Muscle of leg (tissue), 11 donors: ENCODE results near the gene SORT1. TPM values are rescaled to one million over a fixed set of nuclear protein-coding genes. Genes with fewer than 3 reads are reported as not detected.
"Not testable (repeated sequence)": the region's sequence is repeated elsewhere in the genome, so short reads cannot be mapped to it uniquely, and the experiment has no call there.

ENCODE experiments used
- DNase-seq: peaks from one replicate; pipeline ENCODE4 v3.0.0; 2013
- H3K27ac ChIP-seq: one replicate; pipeline ENCODE4 v1.5.1; 2013; ENCODE audit warnings: mild to moderate bottlenecking, low read length, control low read depth
- H3K27me3 ChIP-seq: one replicate; pipeline ENCODE4 v1.6.1; 2013; ENCODE audit warnings: low read length; ENCODE audit not compliant: control insufficient read depth, insufficient read depth
- H3K36me3 ChIP-seq: one replicate; pipeline ENCODE4 v1.6.1; 2013; ENCODE audit warnings: low read length; ENCODE audit not compliant: control insufficient read depth, insufficient read depth
- H3K4me1 ChIP-seq: one replicate; pipeline ENCODE4 v1.6.1; 2013; ENCODE audit warnings: low read length; ENCODE audit not compliant: control insufficient read depth, insufficient read depth
- H3K4me3 ChIP-seq: one replicate; pipeline ENCODE4 v1.5.1; 2013; ENCODE audit warnings: low read length, control low read depth
- H3K9me3 ChIP-seq: replicated peaks from 2 replicates; pipeline ENCODE4 v1.6.1; 2013; ENCODE audit warnings: low read depth, low read length; ENCODE audit not compliant: control insufficient read depth
- WGBS: methylation state at CpG from one replicate; pipeline ENCODE4 v1.1.5; 2013; ENCODE audit warnings: missing lambda C conversion rate; ENCODE audit not compliant: insufficient coverage; 5-methylcytosine and 5-hydroxymethylcytosine counted together
- polyA plus RNA-seq, 8 donors: library from polyadenylated mRNA; unstranded; fragments of 120-200 nt; gene quantifications; one replicate each; pipeline versions ENCODE4 v1.2.1 to v1.2.3, GENCODE V29; 2013; ENCODE audit warnings: inconsistent platforms in 1 of 8, low replicate concordance in 1 of 8; ENCODE audit not compliant: insufficient read length in 8 of 8, insufficient read depth in 1 of 8
- total RNA-seq: library from RNA; stranded (reverse); fragments of 120-200 nt; gene quantifications from one replicate; pipeline ENCODE4 v1.2.4, GENCODE V29; 2013

SORT1 gene
- total and polyA plus RNA-seq, 9 donors: 11.6 to 32.1 (median 24.5) TPM

DNA sequence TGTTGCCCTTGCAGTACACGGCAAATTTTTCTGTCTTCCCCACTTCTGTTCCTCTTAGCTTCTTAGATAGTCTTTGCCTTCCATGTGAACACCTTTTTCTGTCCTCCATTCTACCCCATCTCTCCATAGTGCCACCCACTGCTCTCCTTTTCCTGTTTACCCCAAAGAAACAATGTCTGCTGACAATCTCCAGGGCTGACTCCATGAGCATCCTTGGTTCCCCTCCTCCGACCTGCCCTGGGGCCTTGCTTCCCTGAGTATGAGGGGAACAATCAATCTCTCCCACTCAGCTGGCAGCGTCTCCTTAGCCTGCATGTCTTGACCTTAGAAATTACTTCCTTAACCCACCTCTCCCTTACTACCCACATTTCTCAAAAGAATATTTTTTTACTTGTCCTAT is 78.6 kb downstream of the SORT1 start:
- H3K9me3 ChIP-seq: no peaks in the 10 kb centered on the region
- H3K36me3 ChIP-seq: peaks cover 71% of the 10 kb centered on the region
- H3K27ac ChIP-seq: no peak overlapping the region
- H3K4me3 ChIP-seq: no peak overlapping the region
- H3K27me3 ChIP-seq: no peaks in the 10 kb centered on the region
- DNase-seq: no peak
- 73% methylated on average over 3 of the region's 3 CpGs for WGBS
- no peaks in the 10 kb centered on the region for H3K4me1 ChIP-seq

- H3K9me3 ChIP-seq: no peaks in the 10 kb centered on the region
- no peaks in the 10 kb centered on the region for H3K27me3 ChIP-seq
- DNase-seq: no peak
- WGBS: no CpG with 5 or more reads among the region's 1 CpG
- H3K4me1 ChIP-seq: no peaks in the 10 kb centered on the region
- H3K27ac ChIP-seq: no peak overlapping the region
- H3K4me3 ChIP-seq: no peak overlapping the region
- peaks cover 64% of the 10 kb centered on the region for H3K36me3 ChIP-seq
Observed at GRCh38 chr1:109316506-109316905, 81.2 kb downstream of the SORT1 start.

DNA sequence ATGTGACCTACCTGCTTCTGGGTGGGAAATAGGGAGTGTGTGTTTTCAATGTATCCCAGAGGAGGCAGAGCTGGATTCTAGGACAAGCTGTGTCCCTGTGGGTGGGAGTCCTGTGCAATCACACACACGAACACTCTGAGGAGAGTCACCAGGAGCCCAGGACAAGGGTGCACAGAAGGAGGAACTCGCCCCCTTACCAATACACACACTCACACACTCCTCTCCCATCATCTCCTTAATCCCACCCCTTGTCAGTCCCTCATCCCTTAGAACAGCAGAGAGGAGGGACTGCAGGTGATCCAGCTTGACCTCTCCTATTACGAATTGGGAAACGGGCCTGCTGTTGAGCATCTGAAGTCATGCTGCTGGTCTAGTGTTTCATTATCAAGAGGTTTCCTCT is 82.4 kb downstream of the SORT1 start:
- Histone ChIP-seq H3K4me3 (no peak overlapping the region), H3K9me3 (no peaks in the 10 kb centered on the region), H3K27me3 (no peaks in the 10 kb centered on the region), H3K36me3 (peaks cover 57% of the 10 kb centered on the region), H3K4me1 (no peaks in the 10 kb centered on the region), H3K27ac (no peak overlapping the region)
- DNase-seq: no peak
- no CpG with 5 or more reads among the region's 4 CpGs for WGBS

DNA sequence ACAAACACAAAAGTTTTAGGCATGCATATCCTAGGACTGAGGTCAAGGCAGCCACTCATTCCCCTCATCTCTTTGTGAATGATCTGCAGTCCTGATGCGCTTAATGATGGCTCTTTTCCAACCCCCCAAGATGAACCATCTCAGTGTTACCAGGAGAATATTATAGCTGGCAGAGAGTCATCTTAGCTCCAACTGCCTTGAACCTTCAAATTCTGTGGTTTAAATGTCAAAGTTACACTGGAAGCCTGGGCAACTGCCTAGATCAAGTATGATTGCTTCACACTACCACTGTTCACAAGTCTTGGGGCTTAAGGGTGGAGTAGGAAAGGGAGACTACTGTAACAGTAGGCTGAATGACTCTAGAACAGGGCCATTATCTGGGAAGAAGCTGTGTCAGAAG is 82.9 kb downstream of the SORT1 start:
- Histone ChIP-seq H3K9me3 (no peaks in the 10 kb centered on the region), H3K36me3 (peaks cover 54% of the 10 kb centered on the region), H3K27ac (no peak overlapping the region), H3K27me3 (no peaks in the 10 kb centered on the region), H3K4me1 (no peaks in the 10 kb centered on the region), H3K4me3 (no peak overlapping the region)
- 100% methylated on average over 1 of the region's 1 CpG for WGBS
- DNase-seq: no peak

DNA sequence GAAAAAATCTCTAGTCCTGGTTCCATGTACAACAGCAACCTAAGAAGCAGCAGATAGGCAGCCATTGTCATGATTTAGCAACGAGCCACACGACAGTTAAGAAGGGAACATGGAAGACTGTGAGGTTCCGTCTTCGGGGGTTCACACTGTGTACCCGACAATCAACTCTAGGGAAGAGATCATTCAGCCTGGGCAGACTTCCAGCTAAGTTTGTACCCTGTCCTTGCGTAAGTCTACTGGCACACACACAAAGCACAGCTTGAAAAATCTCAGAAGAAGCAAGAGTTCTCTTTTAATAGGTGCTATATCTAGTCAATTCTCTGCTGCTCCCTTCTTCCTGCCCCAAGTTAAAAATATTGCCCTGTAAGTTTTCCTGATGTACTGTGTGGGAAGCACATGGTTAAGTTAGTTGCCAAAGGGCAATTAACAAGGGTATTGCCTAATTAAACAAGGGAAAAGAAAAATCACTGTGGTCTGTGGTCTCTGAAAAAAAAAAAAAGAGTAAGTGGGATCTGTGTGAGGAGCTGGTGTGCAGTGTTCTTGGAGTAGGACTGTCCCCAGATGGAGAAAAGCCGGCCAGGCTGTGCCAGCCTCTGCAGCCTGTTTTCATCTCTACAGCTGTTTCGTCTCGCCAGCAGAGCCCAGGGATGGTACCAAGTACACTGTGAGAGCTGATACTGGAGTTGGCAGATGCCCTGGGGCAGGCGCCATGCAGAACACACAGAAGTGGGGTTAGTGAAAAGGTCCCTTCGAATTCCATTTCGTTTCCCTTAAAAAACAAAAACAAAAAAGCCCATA is 84.5 kb downstream of the SORT1 start:
- 89% methylated on average over 7 of the region's 12 CpGs for WGBS
- H3K27ac ChIP-seq: no peak overlapping the region
- no peaks in the 10 kb centered on the region for H3K9me3 ChIP-seq
- peaks cover 43% of the 10 kb centered on the region for H3K36me3 ChIP-seq
- no peaks in the 10 kb centered on the region for H3K4me1 ChIP-seq
- H3K4me3 ChIP-seq: no peak overlapping the region
- no peaks in the 10 kb centered on the region for H3K27me3 ChIP-seq
- DNase-seq: no peak

GRCh38 chr1:109312246-109312645 is 85.5 kb downstream of the SORT1 start:
- peaks cover 35% of the 10 kb centered on the region for H3K36me3 ChIP-seq
- no peak overlapping the region for H3K27ac ChIP-seq
- peaks cover 7% of the 10 kb centered on the region for H3K4me1 ChIP-seq
- no peak for DNase-seq
- no peak overlapping the region for H3K4me3 ChIP-seq
- H3K9me3 ChIP-seq: no peaks in the 10 kb centered on the region
- no peaks in the 10 kb centered on the region for H3K27me3 ChIP-seq
- WGBS: no CpG with 5 or more reads among the region's 2 CpGs

DNA sequence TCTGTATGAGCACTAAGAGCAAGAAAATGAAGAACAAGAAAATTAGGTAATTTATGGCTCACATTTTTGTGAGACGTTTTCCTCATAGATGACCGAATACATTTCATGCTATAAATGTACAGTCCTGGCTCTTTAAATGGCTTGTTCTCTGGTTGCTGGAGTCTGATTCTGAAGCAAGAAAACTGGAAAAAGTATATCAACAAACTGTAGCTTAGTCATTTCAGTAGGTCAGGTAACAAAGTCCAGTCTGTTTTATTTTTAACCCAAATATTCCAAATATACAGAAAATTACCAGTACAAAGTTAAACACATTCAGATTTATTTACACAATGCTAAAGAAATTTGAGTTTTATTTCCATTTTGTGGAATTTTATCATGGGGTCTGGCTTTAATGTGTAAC is 88.4 kb downstream of the SORT1 start:
- WGBS: no CpG with 5 or more reads among the region's 2 CpGs
- no peak overlapping the region for H3K27ac ChIP-seq
- H3K36me3 ChIP-seq: peaks cover 17% of the 10 kb centered on the region

GRCh38 chr1:109307274-109308021 is 90.3 kb downstream of the SORT1 start:
- Histone ChIP-seq H3K4me3 (no peak overlapping the region), H3K9me3 (no peaks in the 10 kb centered on the region), H3K4me1 (peaks cover 28% of the 10 kb centered on the region), H3K27me3 (no peaks in the 10 kb centered on the region), H3K27ac (no peak overlapping the region), H3K36me3 (peaks cover 4% of the 10 kb centered on the region)
- WGBS: 12% methylated on average over 3 of the region's 14 CpGs
- DNase-seq: no peak

More for the DNA sequence above, 88.4 kb downstream of the SORT1 start:
- no peaks in the 10 kb centered on the region for H3K27me3 ChIP-seq
- peaks cover 24% of the 10 kb centered on the region for H3K4me1 ChIP-seq
- H3K9me3 ChIP-seq: no peaks in the 10 kb centered on the region
- H3K4me3 ChIP-seq: no peak overlapping the region
- no peak for DNase-seq

DNA sequence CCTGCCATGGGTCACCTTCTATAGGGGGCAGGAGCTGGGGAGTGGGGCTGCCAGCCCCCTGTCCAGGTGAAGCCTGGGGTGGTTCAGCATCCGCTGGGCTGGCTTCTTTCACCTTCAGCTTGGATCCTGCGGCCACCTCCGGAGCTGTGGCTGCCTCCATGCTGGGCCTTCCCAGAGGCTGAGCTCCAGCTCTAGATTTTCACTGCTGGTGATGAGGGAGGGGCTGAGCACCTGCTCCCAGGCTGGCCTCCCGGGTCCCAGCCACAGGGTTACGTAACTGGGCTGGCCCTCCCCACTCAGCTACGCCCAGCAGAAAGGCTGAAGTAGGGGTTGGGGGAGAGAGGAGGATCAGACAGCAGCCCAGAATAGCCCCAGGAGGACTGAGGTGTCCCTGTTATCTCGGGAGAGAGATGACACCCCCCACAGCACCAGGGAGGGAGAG is 90.9 kb downstream of the SORT1 start, which contains the start of gene MYBPHL:
MYBPHL (minus strand) TSS at position 180 of the 442 bp plus-strand sequence; CDS start at position 160, 20 bp downstream.
- no peaks in the 10 kb centered on the region for H3K27me3 ChIP-seq
- H3K27ac ChIP-seq: no peak within 1 kb of the TSS
- no peak within 1 kb of the TSS for H3K4me3 ChIP-seq
- H3K4me1 ChIP-seq: peaks cover 28% of the 10 kb centered on the region
- no peak for DNase-seq
- peaks cover 4% of the 10 kb centered on the region for H3K36me3 ChIP-seq
- H3K9me3 ChIP-seq: no peaks in the 10 kb centered on the region
- WGBS: 90% methylated on average over 3 of the region's 7 CpGs

- WGBS: 68% methylated on average over 4 of the region's 10 CpGs
- H3K4me1 ChIP-seq: peaks cover 28% of the 10 kb centered on the region
- not testable (repeated sequence) for H3K4me3 ChIP-seq
Observed at GRCh38 chr1:109305991-109306390, 91.7 kb downstream of the SORT1 start.

More at GRCh38 chr1:109305991-109306390, 91.7 kb downstream of the SORT1 start:
- not testable (repeated sequence) for H3K27ac ChIP-seq, H3K27me3 ChIP-seq, DNase-seq, H3K9me3 ChIP-seq, H3K36me3 ChIP-seq
